Psoas muscle (tissue), 8 donors: ENCODE data around the gene TNNT3. TPM values are rescaled to one million over a fixed set of nuclear protein-coding genes. Genes with fewer than 3 reads are reported as not detected.

ENCODE experiments used
- ATAC-seq, 4 donors: fragments of 200-7000 bp; cut with Tn5 transposase; one replicate each; pipeline ENCODE4 v1.9.1; 2020; ENCODE audit warnings: moderate library complexity in 3 of 4, mild to moderate bottlenecking in 2 of 4
- DNase-seq, 2 donors: peaks; one replicate each; pipeline ENCODE4 v3.0.0-alpha.2; 2020
- H3K27ac ChIP-seq: fragments of 200-600 bp; one replicate; pipeline ENCODE4 v1.8.0; 2022
- H3K27me3 ChIP-seq, 3 donors: fragments of 200-600 bp in 1 of 3; one replicate each; pipeline versions ENCODE4 v1.6.1 to v1.8.0; 2013 to 2022; ENCODE audit warnings: low read length in 2 of 3, mild to moderate bottlenecking in 2 of 3, moderate library complexity in 1 of 3; ENCODE audit not compliant: insufficient read depth in 3 of 3
- H3K36me3 ChIP-seq, 2 donors: fragments of 200-600 bp in 1 of 2; one replicate each; pipeline versions ENCODE4 v1.6.1 to v1.8.0; 2013 to 2022; ENCODE audit warnings: low read depth in 1 of 2, mild to moderate bottlenecking in 1 of 2, moderate library complexity in 1 of 2; ENCODE audit not compliant: insufficient read depth in 1 of 2
- H3K4me1 ChIP-seq: fragments of 200-600 bp; one replicate; pipeline ENCODE4 v1.8.0; 2022
- H3K4me3 ChIP-seq: fragments of 200-600 bp; one replicate; pipeline ENCODE4 v1.8.0; 2022; ENCODE audit warnings: mild to moderate bottlenecking
- H3K9me3 ChIP-seq: fragments of 200-600 bp; one replicate; pipeline ENCODE4 v1.8.0; 2022
- CTCF ChIP-seq: fragments of 200-600 bp; IDR thresholded peaks from one replicate; pipeline ENCODE4 v1.8.0; 2022; ENCODE audit warnings: antibody characterized with exemption
- WGBS, 3 donors: extraction: QIAGEN DNeasy Blood & Tissue Kit; methylation state at CpG; one replicate each; pipeline versions ENCODE4 v1.1.6 to v1.1.7; 2013; 5-methylcytosine and 5-hydroxymethylcytosine counted together
- intact Hi-C, 2 donors: fragments of 100-400 bp; cut with DNase I; formaldehyde crosslinking; loops; one replicate each; pipeline versions ENCODE4 v1.11.0 to v1.14.2; 2022
- polyA plus RNA-seq, 3 donors: library from polyadenylated mRNA; stranded (reverse); fragments of 200-250 nt; gene quantifications; one replicate each; pipeline ENCODE4 v1.2.3, GENCODE V29; 2013
- total RNA-seq, 4 donors: library from RNA; stranded (reverse); fragmentation: NEBNext Ultra II Directional in 2 of 4; extraction: Animal tissue kit (Norgen Biotek cat#: 25700) in 2 of 4; gene quantifications; one replicate each; pipeline versions ENCODE4 v1.2.1 to v1.2.4, GENCODE V29; 2021 to 2023
- donor health status: healthy with polysubstance abuse.
- donor health status: DM: no; HTN: no; CAD: no; lungs with moderate emphysema.
- donor health status: Bipolar disorder and iron deficiency.
- donor health status: healthy.
- donor health status: DM: yes; HTN: yes; CAD: no.
- donor health status: DM: no; HTN: no; CAD: no.
- donor health status: DM: no; HTN: no; CAD: no.
- donor health status: DM: yes; HTN: yes; CAD: no.

TNNT3 gene
- total and polyA plus RNA-seq, 7 donors, result 1,367 to 7,638 (median 3,289) TPM

DNA sequence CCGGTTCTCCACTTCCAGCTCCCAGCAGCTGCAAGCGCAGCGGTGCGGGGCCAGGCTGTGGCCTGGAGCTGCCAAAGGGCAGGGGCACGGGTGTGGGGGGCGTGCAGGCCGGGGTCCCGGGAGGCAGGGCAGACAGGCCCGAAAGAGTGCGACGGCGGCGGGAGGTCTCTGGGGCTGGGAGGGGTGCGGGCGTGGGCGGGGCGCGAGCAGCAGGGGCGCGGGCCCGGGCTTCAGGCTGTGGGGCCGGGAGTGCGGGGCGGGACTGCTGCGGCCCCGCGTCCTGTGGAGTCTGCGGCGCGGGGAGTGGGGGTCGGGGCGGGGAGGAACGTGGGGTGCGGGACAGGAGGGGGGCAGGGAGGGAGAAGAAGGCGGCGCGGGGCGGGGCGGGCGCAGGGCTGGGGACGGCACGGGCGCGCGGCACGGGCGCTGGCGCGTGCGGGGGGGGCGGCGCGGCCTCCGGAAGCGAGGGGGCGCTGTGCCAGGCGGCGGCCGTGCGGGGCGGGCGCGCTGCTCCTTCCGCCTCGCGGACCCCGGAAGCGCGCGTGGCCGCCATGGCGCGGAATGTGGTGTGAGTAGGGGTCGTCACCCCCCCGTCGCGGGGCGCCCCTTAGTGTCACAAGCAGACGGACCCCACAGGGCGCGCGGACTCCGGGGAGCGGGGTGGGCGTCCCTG, 27.4 kb downstream of the TNNT3 start, which contains the start of gene MRPL23:
Gene MRPL23, plus strand, starts transcription at position 521 of the 673 bp plus-strand sequence. Its CDS starts 31 bp downstream, at position 552.
- TF ChIP-seq CTCF, result no peak
- Histone ChIP-seq H3K36me3 (no peaks in the 10 kb centered on the region), H3K4me1 (no peaks in the 10 kb centered on the region), H3K9me3 (no peaks in the 10 kb centered on the region), H3K27me3 (no peaks in the 10 kb centered on the region), H3K4me3 (no peak within 1 kb of the TSS), H3K27ac (no peak within 1 kb of the TSS)
- intact Hi-C loops, result loop anchor here in 1 of 2 donors (10.0 kb wide), 1 partner anchor 52 kb away; the partner anchor contains the start of gene PRR33
- WGBS, 3 donors, result no CpG with 5 or more reads among the region's 85 CpGs
- ATAC-seq (peak; percentile 62 to 72 (median 70)), DNase-seq (peak; percentile 14 to 17)

DNA sequence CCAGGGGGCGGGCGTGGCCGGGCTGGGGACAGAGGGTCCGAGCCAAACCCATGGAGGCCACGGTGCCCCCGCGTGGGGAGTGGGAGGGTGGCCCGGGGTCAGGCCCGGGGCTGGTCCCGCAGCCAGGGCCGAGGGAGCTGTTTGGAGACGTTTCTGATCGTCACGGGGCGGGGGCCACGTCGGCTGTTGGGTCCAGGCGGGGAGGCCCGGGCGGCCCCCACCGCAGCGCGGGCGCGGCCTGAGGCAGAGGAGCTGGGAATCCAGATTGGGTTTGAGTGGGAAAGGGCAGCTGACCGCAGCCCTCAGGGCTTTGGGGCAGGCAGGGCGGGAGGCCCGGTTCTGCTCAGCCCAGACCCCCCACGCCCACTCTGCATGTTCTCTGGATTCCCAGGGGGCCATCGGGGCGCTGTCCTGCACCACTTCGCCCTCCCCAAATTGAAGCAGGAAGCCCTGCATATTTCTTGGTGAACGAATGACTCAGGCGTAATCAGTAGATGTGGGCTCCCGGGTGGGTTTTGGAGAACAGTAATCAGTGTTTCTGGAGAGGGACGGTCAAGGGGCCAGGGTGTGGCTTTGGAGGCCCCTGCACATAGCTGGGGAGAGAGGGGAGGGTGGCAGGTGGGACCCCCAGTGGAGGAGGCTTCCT, 28.2 kb downstream of the TNNT3 start:
- ATAC-seq (peak; percentile 52 to 57 (median 54)), DNase-seq (no peak)
- Histone ChIP-seq H3K9me3 (no peaks in the 10 kb centered on the region), H3K27ac (no peak overlapping the region), H3K36me3 (no peaks in the 10 kb centered on the region), H3K27me3 (no peaks in the 10 kb centered on the region), H3K4me1 (no peaks in the 10 kb centered on the region), H3K4me3 (no peak overlapping the region)
- no peak for TF ChIP-seq CTCF
- intact Hi-C loops, result loop anchor here in 1 of 2 donors (10.0 kb wide), 1 partner anchor 53 kb away; the partner anchor contains the start of gene PRR33
- no CpG with 5 or more reads among the region's 36 CpGs for WGBS, 3 donors

- WGBS, 3 donors, result no CpG with 5 or more reads among the region's 11 CpGs
- intact Hi-C loops, result loop anchor here in 1 of 2 donors (10.0 kb wide), 1 partner anchor 54 kb away; the partner anchor contains the start of gene PRR33
- peak in 3 of 4 donors; percentile 21 to 42 (median 31) for ATAC-seq
Measured at GRCh38 chr11:1948389-1948788, 28.9 kb downstream of the TNNT3 start.

GRCh38 chr11:1949302-1949701, 29.8 kb downstream of the TNNT3 start:
- TF ChIP-seq CTCF, result no peak
- Histone ChIP-seq H3K27ac (no peak overlapping the region), H3K4me3 (no peak overlapping the region), H3K9me3 (no peaks in the 10 kb centered on the region), H3K4me1 (no peaks in the 10 kb centered on the region), H3K36me3 (no peaks in the 10 kb centered on the region), H3K27me3 (no peaks in the 10 kb centered on the region)
- intact Hi-C loops, result loop anchor here in 1 of 2 donors (10.0 kb wide), 1 partner anchor 55 kb away; the partner anchor contains the start of gene PRR33
- DNase-seq (peak in 1 of 2 donors; percentile 44), ATAC-seq (peak in 1 of 4 donors; percentile 4)
- WGBS, 3 donors, result no CpG with 5 or more reads among the region's 6 CpGs

More at GRCh38 chr11:1948389-1948788, 28.9 kb downstream of the TNNT3 start:
- Histone ChIP-seq H3K4me1 (no peaks in the 10 kb centered on the region), H3K9me3 (no peaks in the 10 kb centered on the region), H3K27me3 (no peaks in the 10 kb centered on the region), H3K4me3 (no peak overlapping the region), H3K36me3 (no peaks in the 10 kb centered on the region), H3K27ac (no peak overlapping the region)
- peak in 1 of 2 donors; percentile 52 for DNase-seq
- no peak for TF ChIP-seq CTCF
